GOT3 (cell line): ENCODE results near the gene GSK3A.

Experiments used
- DNase-seq: peaks from one replicate; lab custom pipeline; 2025; ENCODE audit warnings: mixed read lengths; lab: John Stamatoyannopoulos, UW

The GSK3A gene

GRCh38 chr19:42225718-42226292 is 16.6 kb downstream of the GSK3A start:
- DNase-seq, result no peak

- DNase-seq, result no peak
Measured at GRCh38 chr19:42224940-42225717, 17.3 kb downstream of the GSK3A start.

GRCh38 chr19:42220751-42221097 is 21.7 kb downstream of the GSK3A start:
- DNase-seq, result no peak

GRCh38 chr19:42219812-42220750 is 22.3 kb downstream of the GSK3A start, which contains the start of gene ZNF526:
Gene ZNF526, plus strand, starts transcription at chr19:42220312. Its CDS starts 4,092 bp downstream, at chr19:42224404.
- peak; percentile 87 for DNase-seq

GRCh38 chr19:42217520-42218437 is 24.6 kb downstream of the GSK3A start, which contains the start of gene DEDD2:
Gene DEDD2, minus strand, starts transcription at chr19:42217677. Its CDS starts 670 bp downstream, at chr19:42217007.
- peak; percentile 95 for DNase-seq

GRCh38 chr19:42216653-42217519 is 25.5 kb downstream of the GSK3A start:
- DNase-seq, result no peak

GRCh38 chr19:42214810-42215485 is 27.5 kb downstream of the GSK3A start:
- no peak for DNase-seq

GRCh38 chr19:42212886-42213285 is 29.5 kb downstream of the GSK3A start:
- DNase-seq, result no peak

- no peak for DNase-seq
Measured at GRCh38 chr19:42208612-42209011, 33.8 kb downstream of the GSK3A start.

- DNase-seq, result no peak
Measured at GRCh38 chr19:42207767-42208271, 34.6 kb downstream of the GSK3A start.

GRCh38 chr19:42206871-42207755 is 35.3 kb downstream of the GSK3A start:
- no peak for DNase-seq

GRCh38 chr19:42204664-42205063 is 37.7 kb downstream of the GSK3A start:
- DNase-seq, result no peak

GRCh38 chr19:42203700-42204099 is 38.7 kb downstream of the GSK3A start:
- DNase-seq, result no peak

GRCh38 chr19:42202290-42202880 is 40.0 kb downstream of the GSK3A start:
- no peak for DNase-seq

- DNase-seq, result no peak
Measured at GRCh38 chr19:42201489-42202289, 40.7 kb downstream of the GSK3A start.

- no peak for DNase-seq
Measured at GRCh38 chr19:42200116-42200715, 42.2 kb downstream of the GSK3A start.
